GOT3 (cell line): ENCODE measurements around the gene SLC36A2.
"Not testable (repeated sequence)": the region's sequence is repeated elsewhere in the genome, so short reads cannot be mapped to it uniquely, and the experiment has no call there.

ENCODE experiments used
- DNase-seq: peaks from one replicate; lab custom pipeline; 2025; ENCODE audit warnings: mixed read lengths; lab: John Stamatoyannopoulos, UW

Gene SLC36A2

DNA sequence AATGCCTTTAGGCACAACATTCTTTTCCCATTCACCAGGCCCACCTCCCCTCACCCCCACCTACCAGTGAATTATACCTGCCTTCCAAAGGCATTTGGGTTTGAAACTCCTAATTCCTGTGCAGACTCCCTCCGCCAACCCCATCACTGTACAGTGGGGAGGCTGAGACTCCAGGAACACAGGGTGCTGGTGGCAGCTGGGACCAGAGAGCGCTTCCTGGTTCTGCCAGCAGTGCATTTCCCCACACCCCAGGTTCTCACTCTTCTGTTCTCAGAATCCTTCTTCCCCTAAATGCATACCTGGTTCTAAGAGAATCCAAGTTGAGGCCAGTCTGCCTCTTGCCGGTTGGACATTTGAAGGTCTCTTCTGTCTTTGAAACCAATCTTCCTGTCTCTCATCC lies 21.1 kb downstream of the SLC36A2 start:
- no peak for DNase-seq

DNA sequence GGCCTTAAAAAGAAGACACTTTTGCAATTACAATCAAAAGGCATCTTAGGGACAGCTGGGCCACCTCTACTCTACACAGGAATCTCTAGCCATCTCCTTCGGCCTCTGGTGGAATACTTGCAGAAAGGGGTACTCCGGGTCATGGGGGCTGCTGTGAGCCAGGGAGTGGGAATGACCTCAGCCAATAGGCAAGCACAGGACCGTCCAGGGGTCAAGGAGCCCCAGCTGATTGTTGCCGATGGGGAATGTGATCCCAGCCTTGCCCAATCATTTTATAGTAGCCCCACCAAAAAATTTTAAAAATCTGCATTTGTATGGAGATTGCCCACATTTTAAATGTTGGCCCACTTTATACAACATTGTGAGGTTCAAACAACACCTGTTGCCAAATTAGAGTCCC lies 26.9 kb downstream of the SLC36A2 start:
- no peak for DNase-seq

DNA sequence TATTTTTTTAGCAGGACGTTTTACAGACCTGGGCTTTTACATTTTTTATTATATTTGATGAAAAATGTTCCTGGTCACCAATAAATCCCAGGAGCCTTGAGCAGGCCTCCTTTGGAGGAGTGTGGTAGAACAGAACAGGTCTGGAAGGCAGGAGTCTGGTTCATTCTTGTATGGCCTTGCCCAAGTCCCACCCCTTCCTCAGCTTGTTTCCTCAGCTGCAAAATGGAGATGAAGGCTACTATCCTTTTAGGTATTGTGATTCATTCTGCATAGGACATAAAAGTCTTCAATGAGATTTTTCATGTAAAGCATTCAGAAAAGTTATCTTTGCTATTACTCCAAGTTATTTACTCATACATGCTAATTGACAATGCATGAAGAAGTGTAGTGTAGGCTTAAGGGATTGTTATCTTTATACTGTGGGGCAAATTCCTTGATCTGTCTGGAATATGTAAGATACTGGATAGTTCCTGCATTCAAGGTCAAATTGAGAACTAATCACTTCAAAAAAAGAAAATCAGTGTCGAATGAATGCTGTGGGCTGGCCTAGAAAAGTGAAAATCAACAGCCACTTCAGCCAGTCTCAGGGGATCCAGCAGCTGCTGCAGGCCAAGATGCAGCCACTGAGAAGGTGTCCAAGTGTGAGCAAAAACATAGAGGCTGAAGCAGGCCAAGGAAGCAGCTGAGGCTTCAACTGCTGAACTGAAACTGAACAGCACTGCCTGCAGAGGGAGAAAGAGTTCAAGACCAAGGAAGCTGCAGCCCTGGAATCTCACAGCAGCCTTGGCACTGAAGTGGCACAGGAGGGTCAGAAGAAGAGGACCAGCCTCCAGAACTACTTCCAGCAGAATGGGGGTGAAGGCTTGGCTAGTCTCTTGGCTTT lies 28.3 kb downstream of the SLC36A2 start:
- DNase-seq = no peak

DNA sequence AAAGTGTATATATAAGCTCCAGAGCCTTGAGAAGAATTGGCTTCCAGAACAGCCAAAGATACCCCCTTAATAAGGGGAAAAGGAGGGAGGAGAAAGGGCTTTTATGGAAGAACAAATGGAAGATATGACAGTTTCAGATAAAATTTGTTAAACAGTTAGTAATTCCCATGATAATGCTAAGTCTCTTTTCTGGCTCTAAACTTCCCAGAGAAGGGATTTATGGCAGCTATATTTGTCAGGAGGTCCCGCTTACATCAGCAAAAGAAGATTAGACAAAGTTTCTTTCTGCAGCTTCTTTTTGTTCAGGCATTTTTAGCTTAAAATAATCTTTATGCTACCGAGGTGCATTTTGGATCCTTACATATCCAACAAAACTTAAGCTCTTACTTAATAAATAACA lies 29.5 kb downstream of the SLC36A2 start:
- no peak for DNase-seq

DNA sequence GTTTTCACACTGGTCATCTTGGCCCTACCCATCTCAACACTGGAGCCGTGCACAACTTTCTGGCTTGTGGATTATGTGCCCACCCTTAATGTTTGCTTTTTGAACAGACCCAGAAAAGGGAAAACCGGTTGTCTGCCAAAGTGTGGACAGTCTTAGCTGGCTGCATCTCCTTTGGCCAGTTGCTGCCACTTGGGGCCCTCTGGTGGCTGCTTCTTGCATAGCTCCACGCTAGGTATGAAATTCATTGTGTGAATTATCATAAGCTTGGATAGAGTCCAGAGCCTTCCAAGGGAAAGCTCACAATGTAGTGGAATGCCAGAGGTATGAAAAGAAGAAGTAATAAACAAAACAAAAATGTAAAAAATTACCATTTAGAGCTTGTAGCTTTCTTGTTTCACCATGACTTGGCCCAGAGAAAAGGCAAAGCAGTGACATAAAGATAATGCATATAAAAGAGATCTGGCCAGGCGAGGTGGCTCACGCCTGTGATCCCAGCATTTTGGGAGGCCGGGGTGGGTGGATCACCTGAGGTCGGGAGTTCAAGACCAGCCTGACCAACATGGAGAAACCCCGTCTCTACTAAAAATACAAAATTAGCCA lies 31.3 kb downstream of the SLC36A2 start:
- peak; percentile 53 for DNase-seq

DNA sequence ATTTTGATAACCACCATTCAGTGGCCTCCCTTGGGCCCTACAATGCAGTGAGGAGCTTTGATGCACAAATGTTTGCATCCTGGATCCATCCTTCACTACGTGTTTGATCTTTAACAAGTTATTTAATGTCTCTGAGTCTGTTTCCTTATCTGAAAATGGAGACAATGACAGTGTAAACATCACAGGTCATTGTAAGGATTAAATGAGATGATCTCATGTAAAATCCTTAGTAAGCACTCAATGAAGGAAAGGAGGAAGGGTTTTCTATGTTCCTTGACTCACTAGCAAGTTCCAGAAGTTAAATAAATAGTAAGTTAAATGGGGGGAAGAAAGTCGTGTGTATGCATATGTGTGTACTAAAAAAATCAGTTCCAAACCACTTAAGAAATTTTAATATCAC lies 34.0 kb downstream of the SLC36A2 start:
- DNase-seq = no peak

DNA sequence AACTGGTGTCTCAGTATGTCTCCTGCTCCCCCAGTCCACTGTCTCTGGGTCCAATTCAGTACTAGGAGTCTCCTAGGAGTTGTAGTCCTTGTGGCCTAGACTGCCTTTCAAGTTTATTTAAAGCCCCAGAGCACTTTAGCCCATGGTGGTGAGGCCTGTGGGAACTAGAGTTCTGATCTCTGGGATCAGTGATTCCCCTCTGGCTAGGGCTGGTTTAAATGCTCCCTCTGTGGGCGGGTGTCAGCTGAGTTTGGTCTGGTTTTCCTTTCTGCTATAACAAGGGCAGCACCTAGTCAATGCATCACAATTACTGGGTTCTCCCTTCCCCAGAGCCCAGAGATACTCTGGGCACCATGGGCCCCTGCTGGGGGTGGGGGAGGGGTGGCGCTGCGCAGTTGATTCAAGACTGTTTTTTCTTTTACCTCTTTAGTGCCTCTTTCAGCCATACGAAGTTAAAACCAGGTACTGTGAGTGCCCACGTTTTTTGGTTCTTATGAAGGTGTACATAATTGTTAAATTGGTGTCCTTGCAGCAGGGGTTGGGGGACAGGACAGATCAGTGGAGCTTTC lies 34.5 kb downstream of the SLC36A2 start:
- no peak for DNase-seq

DNA sequence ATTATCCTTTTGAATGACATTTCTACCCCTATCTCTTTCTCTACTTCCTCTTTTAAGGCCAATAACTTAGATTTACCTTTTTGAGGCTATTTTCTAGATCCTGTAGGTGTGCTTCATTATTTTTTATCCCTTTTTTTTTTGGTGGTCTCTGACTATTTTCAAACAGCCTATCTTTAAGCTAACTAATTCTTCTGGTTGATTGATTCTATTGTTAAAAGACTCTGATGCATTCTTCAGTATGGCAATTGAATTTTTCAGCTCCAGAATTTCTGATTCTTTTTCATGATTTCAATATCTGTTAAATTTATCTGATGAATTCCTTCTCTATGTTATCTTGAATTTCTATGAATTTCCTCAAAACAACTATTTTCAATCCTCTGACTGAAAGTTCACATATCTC lies 36.4 kb downstream of the SLC36A2 start:
- DNase-seq = no peak

DNA sequence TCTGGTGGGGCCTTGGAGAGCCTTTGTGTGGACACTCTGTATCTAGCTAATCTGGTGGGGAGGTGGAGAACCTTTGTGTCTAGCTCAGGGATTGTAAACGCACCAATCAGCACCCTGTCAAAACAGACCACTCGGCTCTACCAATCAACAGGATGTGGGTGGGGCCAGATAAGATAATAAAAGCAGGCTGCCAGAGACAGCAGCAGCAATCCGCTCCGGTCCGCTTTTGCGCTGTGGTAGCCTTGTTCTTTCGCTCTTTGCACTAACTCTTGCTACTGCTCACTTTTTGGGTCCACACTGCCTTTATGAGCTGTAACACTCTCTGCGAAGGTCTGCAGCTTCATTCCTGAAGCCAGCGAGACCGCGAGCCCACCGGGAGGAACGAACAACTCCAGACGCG lies 37.5 kb downstream of the SLC36A2 start:
- DNase-seq = not testable (repeated sequence)

DNA sequence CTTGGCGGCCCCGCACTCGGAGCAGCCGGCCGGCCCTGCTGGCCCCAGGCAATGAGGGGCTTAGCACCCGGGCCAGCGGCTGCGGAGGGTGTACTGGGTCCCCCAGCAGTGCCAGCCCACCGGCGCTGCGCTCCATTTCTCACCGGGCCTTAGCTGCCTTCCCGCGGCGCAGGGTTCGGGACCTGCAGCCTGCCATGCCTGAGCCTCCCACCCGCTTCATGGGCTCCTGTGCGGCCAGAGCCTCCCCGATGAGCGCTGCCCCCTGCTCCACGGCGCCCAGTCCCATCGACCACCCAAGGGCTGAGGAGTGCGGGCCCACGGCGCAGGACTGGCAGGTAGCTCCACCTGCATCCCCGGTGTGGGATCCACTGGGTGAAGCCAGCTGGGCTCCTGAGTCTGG lies 38.1 kb downstream of the SLC36A2 start:
- DNase-seq = not testable (repeated sequence)

DNA sequence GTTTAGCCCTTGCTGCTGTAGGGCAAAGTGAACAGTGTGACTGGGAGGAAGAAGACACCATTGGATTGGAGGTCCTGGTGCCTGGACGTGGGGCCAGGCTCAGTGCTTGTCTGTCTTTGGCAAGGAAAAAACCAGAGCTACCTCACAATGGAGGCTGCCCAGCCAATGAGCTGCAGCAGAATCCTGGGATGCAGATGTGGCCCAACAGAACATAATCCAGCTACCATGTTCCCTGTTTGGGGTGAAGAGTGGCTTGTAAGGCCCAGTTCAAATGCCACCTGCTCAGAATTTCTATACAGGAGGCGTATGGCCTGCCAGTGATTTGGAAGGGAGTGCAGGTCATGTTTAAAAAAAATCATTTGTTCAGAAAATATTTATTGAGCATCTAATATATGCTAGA lies 43.7 kb downstream of the SLC36A2 start, which contains the start of gene SLC36A3:
Gene SLC36A3 (minus strand): TSS at position 101 of the 400 bp plus-strand sequence. CDS start 412 bp downstream, outside the sequence.
- DNase-seq = no peak

DNA sequence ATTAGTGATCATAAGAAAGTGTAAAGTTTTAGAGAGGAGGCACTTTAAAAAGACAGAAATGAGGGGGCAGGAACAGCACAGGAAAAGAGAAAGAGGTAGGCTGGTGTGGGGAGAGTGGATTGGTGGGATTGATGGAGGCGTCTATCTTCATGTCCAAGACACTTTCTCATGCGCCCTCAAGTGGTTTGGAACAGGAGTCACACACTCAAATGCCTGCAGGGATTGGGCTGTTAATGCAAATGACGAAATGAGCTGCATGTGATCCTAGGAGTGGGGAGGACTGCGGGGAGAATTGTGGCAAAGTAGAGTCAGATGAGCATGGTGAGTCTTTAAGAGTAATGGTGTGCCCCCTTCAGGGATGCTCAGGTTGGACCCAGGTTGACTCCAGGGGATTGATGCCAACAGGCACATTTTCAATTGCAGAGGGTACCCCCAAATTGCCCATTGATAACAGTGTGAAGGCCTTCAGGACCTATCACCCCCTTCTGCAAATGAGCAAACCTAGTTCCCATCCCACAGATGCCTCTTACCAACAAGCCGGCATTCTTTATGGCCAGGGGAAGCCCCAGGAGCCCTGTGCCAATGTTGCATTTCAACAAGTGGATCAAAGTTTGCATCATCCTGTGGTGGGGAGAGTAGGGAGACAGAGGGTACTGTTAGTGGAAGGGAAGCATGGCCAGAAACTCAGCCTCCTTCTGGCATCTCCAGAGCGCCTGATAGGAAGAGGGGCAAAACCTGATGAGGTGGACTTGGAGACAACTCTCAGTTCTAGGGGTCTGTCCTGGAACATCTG lies 49.1 kb downstream of the SLC36A2 start:
- DNase-seq = peak; percentile 34

DNA sequence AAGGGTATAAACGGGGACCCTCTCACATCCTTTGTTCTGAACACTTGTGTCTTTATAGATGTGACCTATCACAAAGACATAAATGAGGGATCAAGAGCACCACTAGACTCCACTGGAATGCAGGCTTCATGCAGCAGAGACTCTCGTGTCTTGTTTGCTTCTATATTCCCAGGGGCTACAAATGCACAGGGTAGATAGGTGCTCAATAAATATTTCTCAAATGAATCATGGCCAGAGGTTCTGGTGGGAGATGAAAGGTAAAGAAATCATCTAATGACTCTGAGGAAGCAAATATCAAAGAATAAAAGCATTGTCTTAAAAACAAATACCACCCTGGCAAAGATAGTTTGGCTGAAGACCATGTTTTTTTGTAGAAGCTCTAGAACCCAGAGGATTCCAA lies 50.4 kb downstream of the SLC36A2 start:
- no peak for DNase-seq

DNA sequence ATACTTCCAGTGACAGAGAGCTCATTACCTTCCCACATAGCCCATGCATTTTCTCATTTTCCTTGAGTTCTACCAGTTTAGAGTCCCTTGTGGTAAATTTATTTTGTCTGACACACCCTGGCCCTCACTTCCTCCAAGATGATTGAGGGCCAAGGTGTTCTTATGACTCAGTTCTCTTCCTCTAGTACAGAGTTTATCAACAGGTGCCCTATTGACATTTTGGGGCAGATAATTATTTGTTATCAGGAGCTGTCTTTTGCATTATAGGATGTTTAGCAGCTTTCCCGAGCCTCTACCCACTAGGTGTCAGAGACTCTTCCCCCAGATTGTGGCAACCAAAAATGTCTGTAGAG lies 50.9 kb downstream of the SLC36A2 start:
- DNase-seq = no peak

DNA sequence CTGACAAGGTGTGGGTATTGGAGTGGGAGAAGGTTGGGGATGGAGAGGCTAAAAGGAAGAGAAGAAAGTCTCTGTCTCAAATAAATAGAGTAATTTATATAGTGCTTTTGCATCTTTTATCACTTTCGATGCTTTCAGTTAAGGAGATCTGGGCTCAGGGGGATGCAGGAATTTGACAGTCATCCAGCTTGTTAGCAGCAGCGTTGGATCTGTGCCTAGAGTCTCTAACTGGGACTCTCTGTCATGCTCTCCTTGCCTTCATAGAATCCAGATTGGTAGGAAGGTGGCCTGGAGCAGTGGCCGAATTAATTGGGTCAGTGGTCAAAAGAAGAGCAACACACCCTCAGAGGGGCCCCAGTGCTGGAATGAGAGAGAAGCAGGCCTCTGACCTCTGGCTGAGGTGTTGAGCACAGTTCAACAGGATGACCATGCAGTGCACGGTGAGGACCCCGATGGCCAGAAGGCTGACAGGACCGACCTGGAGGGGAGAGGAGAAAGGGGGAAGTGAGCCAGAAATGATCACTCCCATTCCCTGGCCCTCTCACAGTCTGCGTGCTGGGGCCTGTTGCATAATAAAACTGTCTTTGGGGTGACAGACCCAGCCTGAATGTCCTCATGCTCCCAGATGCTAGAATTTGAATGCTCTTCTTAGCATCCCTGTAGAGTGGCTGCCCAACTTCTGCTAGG lies 51.4 kb downstream of the SLC36A2 start:
- no peak for DNase-seq

DNA sequence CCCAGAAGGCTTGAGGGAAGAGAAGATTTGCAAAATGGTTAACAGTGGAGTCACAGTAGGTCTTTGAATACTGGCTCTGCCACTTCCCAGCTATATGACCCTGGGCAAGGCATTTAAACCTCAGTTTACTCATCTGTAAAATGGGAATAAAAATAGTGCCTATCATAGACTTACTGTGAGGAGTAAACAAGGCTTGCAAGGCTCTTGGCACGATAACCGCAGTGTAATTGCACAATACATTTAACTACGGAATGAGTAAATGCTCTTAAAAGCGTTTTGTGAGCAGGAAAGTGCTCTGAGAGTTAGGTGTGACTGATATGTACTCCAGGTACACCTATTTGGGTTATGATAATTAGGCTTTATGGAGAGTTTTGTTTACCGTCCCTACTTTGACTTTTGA lies 52.2 kb downstream of the SLC36A2 start:
- DNase-seq = no peak

DNA sequence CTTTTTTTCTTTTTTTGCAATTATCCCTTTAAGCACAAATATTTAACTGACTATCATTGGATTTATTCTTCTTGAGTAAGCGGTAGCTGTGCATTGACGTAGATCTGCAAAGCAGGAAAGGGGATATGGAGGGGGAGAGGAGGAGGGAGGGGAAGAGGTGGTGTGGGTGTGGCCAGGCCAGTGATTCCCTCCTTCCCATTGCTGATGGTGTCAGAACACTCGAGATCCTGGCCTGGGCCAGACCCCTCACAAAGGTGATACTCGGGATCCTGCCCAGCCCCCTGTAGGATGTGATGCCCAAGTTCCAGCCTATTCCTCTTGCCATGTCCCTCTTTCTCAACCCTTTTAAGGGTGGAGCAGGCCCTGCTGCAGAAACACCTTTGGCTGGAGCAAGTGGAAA lies 53.7 kb downstream of the SLC36A2 start:
- DNase-seq = no peak

DNA sequence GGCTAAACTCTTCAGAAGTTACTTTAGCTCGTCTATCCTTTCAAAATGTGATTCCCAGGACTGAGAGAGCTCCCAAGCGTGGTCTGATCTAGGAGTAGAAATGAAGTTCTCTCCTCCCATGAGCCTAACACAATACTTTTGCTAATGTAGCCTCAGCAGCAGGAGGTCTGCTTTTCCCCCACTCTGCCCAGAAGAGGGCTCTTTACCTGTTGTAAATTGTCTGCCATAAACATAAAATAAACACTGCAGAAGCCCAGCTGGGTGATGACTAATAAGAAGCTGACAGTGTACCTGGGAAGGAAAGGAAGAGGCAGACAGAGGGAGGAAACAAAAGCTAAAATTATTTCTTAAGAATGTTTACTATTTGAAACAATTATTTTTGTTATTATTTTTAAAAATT lies 59.2 kb downstream of the SLC36A2 start:
- no peak for DNase-seq

DNA sequence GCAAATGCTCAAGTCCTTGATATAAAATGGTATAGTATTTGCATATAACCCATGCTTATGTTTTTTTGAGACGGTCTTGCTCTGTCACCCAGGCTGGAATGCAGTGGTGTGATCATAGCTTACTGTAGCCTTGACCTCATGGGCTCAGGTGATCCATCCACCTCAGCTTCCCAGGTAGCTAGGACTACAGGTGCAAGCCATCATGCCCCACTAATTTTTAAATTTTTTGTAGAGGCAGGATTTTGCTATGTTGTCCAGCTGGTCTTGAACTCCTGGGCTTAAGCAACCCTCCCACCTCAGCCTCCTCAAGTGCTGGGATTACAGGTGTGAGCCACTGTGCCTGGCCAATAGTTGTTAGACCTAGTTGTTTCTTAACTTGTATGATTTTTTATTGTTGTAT lies 61.1 kb downstream of the SLC36A2 start:
- no peak for DNase-seq

DNA sequence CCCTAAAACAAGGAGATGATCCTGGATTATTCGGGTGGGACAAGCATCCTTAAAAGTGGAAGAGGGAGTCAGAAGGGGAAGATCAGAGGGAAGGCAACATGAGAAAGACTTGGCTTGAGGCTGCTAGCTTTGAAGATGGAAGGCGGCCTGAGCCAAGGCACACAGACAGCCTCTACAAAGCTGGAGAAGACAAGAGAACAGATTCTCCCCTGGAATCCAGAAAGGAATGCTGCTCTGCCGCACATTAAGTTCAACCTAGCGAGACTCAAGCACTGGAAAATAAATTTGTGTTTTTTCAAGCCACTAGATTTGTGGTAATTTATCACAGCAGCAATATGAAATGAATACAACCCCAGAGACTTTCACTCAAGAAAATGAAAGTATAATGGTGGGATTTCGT lies 61.7 kb downstream of the SLC36A2 start:
- no peak for DNase-seq

DNA sequence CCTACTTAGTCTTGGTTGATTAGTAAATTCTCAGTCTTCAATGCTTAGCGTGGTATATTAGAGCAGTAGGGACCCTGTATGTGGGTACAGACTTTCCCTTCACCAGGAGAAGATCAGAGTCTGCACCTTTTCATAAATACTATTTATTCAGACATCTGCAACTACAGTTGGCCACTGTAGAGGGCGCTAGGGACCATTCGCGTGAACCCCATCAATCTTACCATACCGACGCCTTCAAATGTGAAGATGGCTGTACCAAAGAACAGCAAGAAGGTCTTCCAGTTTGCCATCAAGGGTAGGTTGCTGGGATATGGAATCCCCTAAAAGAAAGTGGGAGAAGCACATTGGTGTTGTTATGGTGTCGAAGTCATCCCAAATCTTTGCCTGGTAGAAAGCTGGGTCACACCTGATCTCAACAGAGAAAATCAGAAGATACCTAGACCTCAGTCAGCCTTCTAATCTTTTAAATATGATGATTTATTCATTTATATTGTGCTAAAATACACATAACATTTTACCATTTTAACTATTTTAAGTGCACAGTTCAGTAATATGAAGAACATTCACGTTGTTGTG lies 62.9 kb downstream of the SLC36A2 start:
- no peak for DNase-seq
